ENCODE measurements around the gene BORCS6. TPM values are rescaled to one million over a fixed set of nuclear protein-coding genes. Genes with fewer than 3 reads are reported as not detected.
A peak's percentile ranks its signal among the peaks of the same experiment; 100 is the strongest.
"Not testable (repeated sequence)": the region's sequence is repeated elsewhere in the genome, so short reads cannot be mapped to it uniquely, and the experiment has no call there.

BORCS6 gene
- total and polyA plus RNA-seq, 2 of the 13 experiments (the other 11 are each of a cell fraction or from before 2014, with no cell fraction given), result 2.0 to 5.1 TPM

- TF ChIP-seq ARID3A (IDR thresholded peaks at IDR 0.05; ENCODE audit: low read depth, low read length) (peak; percentile 83), ZNF510 (CRISPR knock-in tag; IDR thresholded peaks at IDR 0.05; ENCODE audit: low read depth) (no peak), ZNF205 (CRISPR knock-in tag; IDR thresholded peaks at IDR 0.05) (no peak; the same call in 1 of the 2 replicates), HNRNPL (IDR thresholded peaks at IDR 0.05; ENCODE audit: low read depth, low read length) (no peak), ZNF326 (CRISPR knock-in tag; IDR thresholded peaks at IDR 0.05; ENCODE audit: borderline replicate concordance) (no peak), FOXP1 (IDR thresholded peaks at IDR 0.05) (no peak), FOXP1 (CRISPR knock-in tag; IDR thresholded peaks at IDR 0.05) (peak; percentile 44; the same call in 1 of the 2 replicates), JUNB (CRISPR knock-in tag; IDR thresholded peaks at IDR 0.05; ENCODE audit: borderline replicate concordance) (0 out of 2 replicates have a peak, but pooled peaks have one; percentile 16), ZNF83 (CRISPR knock-in tag; IDR thresholded peaks at IDR 0.05; ENCODE audit: borderline replicate concordance) (no peak), ZNF20 (CRISPR knock-in tag; IDR thresholded peaks at IDR 0.05) (0 out of 2 replicates have a peak, but pooled peaks have one; percentile 14), SSRP1 (CRISPR knock-in tag; IDR thresholded peaks at IDR 0.05) (peak; percentile 85), HMG20B (CRISPR knock-in tag; conservative IDR thresholded peaks at IDR 0.05) (0 out of 2 replicates have a peak, but pooled peaks have one; percentile 8), KLF16 (CRISPR knock-in tag; IDR thresholded peaks at IDR 0.05) (peak in 1 of 2 experiments; percentile 59; a peak in 1 of 4 replicates), SMARCE1 (IDR thresholded peaks at IDR 0.05; ENCODE audit: borderline replicate concordance) (no peak), EED (CRISPR knock-in tag; IDR thresholded peaks at IDR 0.05) (no peak), ZNF552 (CRISPR knock-in tag; IDR thresholded peaks at IDR 0.05; ENCODE audit: borderline replicate concordance) (no peak)
- TF ChIP-seq, protein P1, sequence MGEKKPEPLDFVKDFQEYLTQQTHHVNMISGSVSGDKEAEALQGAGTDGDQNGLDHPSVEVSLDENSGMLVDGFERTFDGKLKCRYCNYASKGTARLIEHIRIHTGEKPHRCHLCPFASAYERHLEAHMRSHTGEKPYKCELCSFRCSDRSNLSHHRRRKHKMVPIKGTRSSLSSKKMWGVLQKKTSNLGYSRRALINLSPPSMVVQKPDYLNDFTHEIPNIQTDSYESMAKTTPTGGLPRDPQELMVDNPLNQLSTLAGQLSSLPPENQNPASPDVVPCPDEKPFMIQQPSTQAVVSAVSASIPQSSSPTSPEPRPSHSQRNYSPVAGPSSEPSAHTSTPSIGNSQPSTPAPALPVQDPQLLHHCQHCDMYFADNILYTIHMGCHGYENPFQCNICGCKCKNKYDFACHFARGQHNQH (CRISPR knock-in tag; IDR thresholded peaks at IDR 0.05), result peak; percentile 83; the same call in 1 of the 2 replicates
Observed at GRCh38 chr17:8220783-8221662, 31.0 kb upstream of the BORCS6 start (continued).

GRCh38 chr17:8214000-8214399, 24.0 kb upstream of the BORCS6 start:
- POLR2A ChIA-PET, result interaction anchor here (6.1 to 6.5 kb wide), 2 partner anchors 8 to 23 kb away, joined by 89 to 105 read pairs; partner anchors contain the start of gene BORCS6
- peaks cover 54% of the 10 kb centered on the region for H3K4me1 ChIP-seq (ENCODE audit: insufficient read depth, low read length)
- peaks cover 13% of the 10 kb centered on the region for H3K79me2 ChIP-seq (ENCODE audit: insufficient read depth, low read length)
- in situ Hi-C loops (cut with HindIII; ENCODE audit: extremely low pct_ligation_motif_present, low pct_unique_long_range_greater_than_20kb); ATAC-seq; H3K4me3 ChIP-seq (replicated peaks in 1 of 3; ENCODE audit: insufficient read depth in 1 of 3, low read depth in 2 of 3, low read length in 3 of 3); H3K9ac ChIP-seq (ENCODE audit: insufficient read depth, low read depth, low read length); CTCF ChIA-PET (ENCODE audit: low intra/inter-chr PET ratio, low total read pairs); BruUV-seq (replicated peaks); FAIRE-seq; H3K36me3 ChIP-seq (replicated peaks in 1 of 2; ENCODE audit: control insufficient read depth in 1 of 2, insufficient read depth in 2 of 2, low read length in 2 of 2); H2AFZ ChIP-seq (ENCODE audit: low read length); H3K27me3 ChIP-seq (ENCODE audit: control insufficient read depth in 1 of 2, insufficient read depth in 2 of 2, low read length in 2 of 2); DNase-seq (ENCODE audit: low spot score); intact Hi-C loops (cut with micrococcal nuclease; ENCODE audit: unreplicated experiment); H3K9me3 ChIP-seq (ENCODE audit: low read length); H3K27ac ChIP-seq (ENCODE audit: extremely low read length, insufficient read depth, low read length); H3K4me2 ChIP-seq (ENCODE audit: low read depth, low read length); H4K20me1 ChIP-seq (ENCODE audit: insufficient read depth, low read length): not testable (repeated sequence)
- 84% methylated on average over 15 of the region's 15 CpGs for WGBS (ENCODE audit: low lambda C conversion rate)

Data from HepG2 (cell line).